Body of pancreas (tissue), 4 donors: ENCODE measurements around the gene PMCH. TPM values are rescaled to one million over a fixed set of nuclear protein-coding genes. Genes with fewer than 3 reads are reported as not detected.
"Not testable (repeated sequence)": the region's sequence is repeated elsewhere in the genome, so short reads cannot be mapped to it uniquely, and the experiment has no call there.

Experiments used
- ATAC-seq: fragments of 150-250 bp; one replicate; pipeline ENCODE4 v1.9.1; 2016
- DNase-seq, 4 donors: peaks; one replicate each; pipeline ENCODE4 v3.0.0-alpha.2; 2019
- H3K27ac ChIP-seq, 4 donors: fragments of 200-600 bp; sonication (generic); 1 replicate in 3 of 4; 2 replicates in 1 of 4; pipeline versions ENCODE4 v1.5.1 to v1.6.1; 2016 to 2019; ENCODE audit warnings: mild to moderate bottlenecking in 1 of 4, mixed read lengths in 1 of 4, moderate library complexity in 1 of 4
- H3K27me3 ChIP-seq, 2 donors: fragments of 200-600 bp; sonication (generic); one replicate each; pipeline ENCODE4 v1.6.0; 2016; ENCODE audit warnings: mild to moderate bottlenecking in 1 of 2
- H3K36me3 ChIP-seq, 2 donors: fragments of 200-600 bp; sonication (generic); replicated peaks in 1 of 2; 2 replicates each; pipeline ENCODE4 v1.5.1; 2016; ENCODE audit warnings: low read depth in 2 of 2; ENCODE audit not compliant: insufficient read depth in 1 of 2
- H3K4me1 ChIP-seq: fragments of 200-600 bp; sonication (generic); one replicate; pipeline ENCODE4 v1.6.0; 2016
- H3K4me3 ChIP-seq, 2 donors: fragments of 200-600 bp; sonication (generic); 1 replicate in 1 of 2; 2 replicates in 1 of 2; pipeline ENCODE4 v1.5.1; 2016 to 2019
- H3K9me3 ChIP-seq, 3 donors: fragments of 200-600 bp; sonication (generic); 1 replicate in 2 of 3; 2 replicates in 1 of 3; pipeline ENCODE4 v1.5.1; 2016
- POLR2A ChIP-seq, 3 donors: fragments of 450-650 bp; IDR thresholded peaks; one replicate each; pipeline ENCODE4 v1.6.1; 2016; ENCODE audit warnings: antibody characterized with exemption in 3 of 3, mild to moderate bottlenecking in 2 of 3
- WGBS, 2 donors: methylation state at CpG; one replicate each; pipeline ENCODE4 v1.1.5; 2017; 5-methylcytosine and 5-hydroxymethylcytosine counted together
- intact Hi-C: fragments of 100-400 bp; cut with DNase I; formaldehyde crosslinking; loops from one replicate; pipeline ENCODE4 v1.15.1; 2023
- small RNA-seq: library from RNA; depleted of rRNA; stranded (forward); fragments of <200 nt; gene quantifications from one replicate; pipeline ENCODE3, GENCODE V24; 2016
- total RNA-seq, 2 donors: library from RNA; depleted of rRNA; stranded (reverse); fragments of >200 nt; gene quantifications; one replicate each; pipeline ENCODE4 v1.1.0, GENCODE V29; 2016
- TF ChIP-seq, protein P1 (sequence below), 7 experiments: fragments of 450-650 bp in 4 of 7; fragments of 200-600 bp in 3 of 7; sonication (generic) in 3 of 7; IDR thresholded peaks; one replicate each; pipeline ENCODE4 v1.5.1; 2016 to 2019; ENCODE audit warnings: antibody characterized with exemption in 7 of 7

PMCH gene
- total RNA-seq, 2 donors from 2014 or later = not detected

DNA sequence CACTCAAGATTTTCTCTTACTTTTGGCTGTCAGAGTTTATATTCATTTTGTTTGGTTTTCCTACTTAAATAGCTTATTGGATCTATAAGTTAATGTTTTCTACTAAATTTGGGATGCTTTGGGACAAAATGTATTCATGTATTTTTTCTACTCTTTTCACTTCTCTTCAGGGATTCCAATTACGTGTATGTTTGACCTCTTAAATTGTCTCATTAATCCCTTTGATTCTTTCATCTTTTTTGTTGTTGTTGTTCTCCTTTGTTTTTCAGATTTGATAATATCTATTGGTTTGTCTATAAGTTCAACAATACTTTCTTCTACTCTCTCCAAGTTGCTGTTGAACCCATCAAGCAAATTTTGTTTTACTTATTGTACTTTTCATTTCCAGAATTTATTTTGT is 34.2 kb downstream of the PMCH start:
- Histone ChIP-seq H3K27ac (no peak overlapping the region), H3K9me3 (no peaks in the 10 kb centered on the region), H3K27me3 (no peaks in the 10 kb centered on the region), H3K36me3 (no peaks in the 10 kb centered on the region), H3K4me1 (no peaks in the 10 kb centered on the region), H3K4me3 (no peak overlapping the region)
- no peak for TF ChIP-seq POLR2A (IDR thresholded peaks at IDR 0.05)
- TF ChIP-seq, protein P1, sequence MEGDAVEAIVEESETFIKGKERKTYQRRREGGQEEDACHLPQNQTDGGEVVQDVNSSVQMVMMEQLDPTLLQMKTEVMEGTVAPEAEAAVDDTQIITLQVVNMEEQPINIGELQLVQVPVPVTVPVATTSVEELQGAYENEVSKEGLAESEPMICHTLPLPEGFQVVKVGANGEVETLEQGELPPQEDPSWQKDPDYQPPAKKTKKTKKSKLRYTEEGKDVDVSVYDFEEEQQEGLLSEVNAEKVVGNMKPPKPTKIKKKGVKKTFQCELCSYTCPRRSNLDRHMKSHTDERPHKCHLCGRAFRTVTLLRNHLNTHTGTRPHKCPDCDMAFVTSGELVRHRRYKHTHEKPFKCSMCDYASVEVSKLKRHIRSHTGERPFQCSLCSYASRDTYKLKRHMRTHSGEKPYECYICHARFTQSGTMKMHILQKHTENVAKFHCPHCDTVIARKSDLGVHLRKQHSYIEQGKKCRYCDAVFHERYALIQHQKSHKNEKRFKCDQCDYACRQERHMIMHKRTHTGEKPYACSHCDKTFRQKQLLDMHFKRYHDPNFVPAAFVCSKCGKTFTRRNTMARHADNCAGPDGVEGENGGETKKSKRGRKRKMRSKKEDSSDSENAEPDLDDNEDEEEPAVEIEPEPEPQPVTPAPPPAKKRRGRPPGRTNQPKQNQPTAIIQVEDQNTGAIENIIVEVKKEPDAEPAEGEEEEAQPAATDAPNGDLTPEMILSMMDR (IDR thresholded peaks at IDR 0.05) = no peak
- no peak for DNase-seq
- intact Hi-C loops = no loop called here
- ATAC-seq = no peak
- WGBS, 2 donors = 90 to 92% methylated on average over 1 of the region's 1 CpG

DNA sequence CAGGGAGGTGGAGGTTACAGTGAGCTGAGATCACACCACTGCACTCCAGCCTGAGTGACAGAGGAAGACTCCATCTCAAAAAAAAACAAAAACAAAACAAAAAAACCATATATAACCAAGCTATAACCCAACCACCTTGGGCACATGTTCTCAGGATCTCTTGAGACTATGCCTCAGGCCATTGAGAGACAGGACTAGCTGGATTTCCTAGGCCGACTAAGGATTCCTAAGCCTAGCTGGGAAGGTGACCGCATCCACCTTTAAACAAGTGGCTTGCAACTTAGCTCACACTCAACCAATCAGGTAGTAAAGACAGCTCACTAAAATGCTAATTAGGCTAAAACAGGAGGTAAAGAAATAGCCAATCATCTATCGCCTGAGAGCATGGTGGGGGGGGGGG is 42.4 kb downstream of the PMCH start:
- H3K36me3 ChIP-seq, intact Hi-C loops, DNase-seq, H3K4me3 ChIP-seq, H3K9me3 ChIP-seq, H3K4me1 ChIP-seq, H3K27ac ChIP-seq, ATAC-seq, H3K27me3 ChIP-seq: not testable (repeated sequence)
- WGBS, 2 donors = 94 to 100% methylated on average over 3 of the region's 3 CpGs

DNA sequence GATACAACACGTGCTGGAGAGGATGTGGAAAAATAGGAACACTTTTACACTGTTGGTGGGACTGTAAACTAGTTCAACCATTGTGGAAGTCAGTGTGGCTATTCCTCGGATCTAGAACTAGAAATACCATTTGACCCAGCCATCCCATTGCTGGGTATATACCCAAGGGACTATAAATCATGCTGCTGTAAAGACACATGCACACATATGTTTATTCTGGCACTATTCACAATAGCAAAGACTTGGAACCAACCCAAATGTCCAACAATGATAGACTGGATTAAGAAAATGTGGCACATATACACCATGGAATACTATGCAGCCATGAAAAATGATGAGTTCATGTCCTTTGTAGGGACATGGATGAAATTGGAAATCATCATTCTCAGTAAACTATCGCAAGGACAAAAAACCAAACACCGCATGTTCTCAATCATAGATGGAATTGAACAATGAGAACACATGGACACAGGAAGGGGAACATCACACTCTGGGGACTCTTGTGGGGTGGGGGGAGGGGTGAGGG is 50.5 kb downstream of the PMCH start:
- WGBS, 2 donors = 94 to 96% methylated on average over 2 to 4 of the region's 4 CpGs
- H3K4me3 ChIP-seq, DNase-seq, H3K27me3 ChIP-seq, H3K4me1 ChIP-seq, H3K9me3 ChIP-seq, H3K27ac ChIP-seq, intact Hi-C loops, ATAC-seq, H3K36me3 ChIP-seq: not testable (repeated sequence)

Small RNA genes within 50 kb of the gene (small RNA-seq; reads per million reads assigned to genes)
- gene RN7SL793P = not detected

Other genes with a start within 250 kb of the PMCH start
- 10 to 100 TPM; 18.5 to 32.7 TPM for gene WASHC3, start 135.8 kb downstream of the PMCH start, total RNA-seq
- gene NUP37, start 77.7 kb downstream of the PMCH start, total RNA-seq = 10 to 100 TPM; 12.2 TPM
- gene PARPBP, start 77.7 kb downstream of the PMCH start, total RNA-seq = under 1 TPM in 1 of 2 donors, not detected in 1; 0.52 TPM